GM12892 (cell line): ENCODE results near the gene LAMP1.

Experiments
- POLR2A ChIP-seq: IDR thresholded peaks from 2 replicates; pipeline ENCODE4 v1.6.1; 2011; ENCODE audit warnings: low read depth, low read length, control low read depth
- POLR2AphosphoS5 ChIP-seq: IDR thresholded peaks from 2 replicates; pipeline ENCODE4 v1.6.1; 2011; ENCODE audit warnings: low read depth, low read length, control low read depth

- TF ChIP-seq POLR2AphosphoS5 (no peak), POLR2A (no peak)
These were observed 13.1 kb upstream of the LAMP1 start for GRCh38 chr13:113283904-113284303.
